ENCODE measurements around the gene KCNH1.

The KCNH1 gene

DNA sequence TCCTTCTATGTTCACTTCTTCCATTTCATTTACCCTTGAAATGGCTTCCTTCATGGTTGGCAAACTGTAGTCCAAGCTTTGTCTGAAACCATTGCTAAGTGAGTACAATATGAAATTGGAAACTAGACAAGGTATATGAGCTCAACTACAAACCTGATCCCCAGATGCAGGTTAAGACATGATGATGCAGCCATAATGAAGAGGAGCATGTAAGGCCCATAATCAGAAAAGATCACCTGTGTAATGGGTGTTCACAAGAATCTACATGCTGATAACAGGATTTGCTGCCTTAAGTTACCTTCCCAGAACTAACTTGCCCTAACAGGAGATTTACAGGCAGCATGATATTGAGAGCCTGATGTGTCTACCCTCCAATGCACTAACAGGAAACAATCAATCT, 153.9 kb downstream of the KCNH1 start:
- H3K36me3 ChIP-seq (ENCODE audit: control insufficient read depth in 2 of 2, insufficient read depth in 1 of 2, low read length in 2 of 2), result no peaks in the 10 kb centered on the region
- H3K4me1 ChIP-seq (ENCODE audit: control insufficient read depth, insufficient read depth, low read length), result no peaks in the 10 kb centered on the region
- TF ChIP-seq TCF7L2 (IDR thresholded peaks at IDR 0.05; ENCODE audit: borderline replicate concordance, low read depth, low read length) (no peak), ZNF211 (tag by site-specific recombination; IDR thresholded peaks at IDR 0.05; ENCODE audit: low read depth) (no peak)
- POLR2A ChIA-PET, result no interaction called here
- H3K9me3 ChIP-seq (ENCODE audit: control insufficient read depth, insufficient read depth, low read depth, low read length), result no peaks in the 10 kb centered on the region
- CTCF ChIA-PET, result interaction anchor here (1.0 kb wide), 1 partner anchor 31 kb away, joined by 3 read pairs; no protein-coding TSS in a partner anchor
- H3K27ac ChIP-seq (ENCODE audit: extremely low read depth, low read depth, low read length), result no peak overlapping the region
- H3K4me3 ChIP-seq (ENCODE audit: low read depth, low read length), result no peak overlapping the region

- TF ChIP-seq TCF7L2 (IDR thresholded peaks at IDR 0.05; ENCODE audit: borderline replicate concordance, low read depth, low read length), result no peak
- TF ChIP-seq ZXDB (tag by site-specific recombination; IDR thresholded peaks at IDR 0.05), result no peak
- TF ChIP-seq ZNF791 (tag by site-specific recombination; IDR thresholded peaks at IDR 0.05), result no peak
- TF ChIP-seq, protein P1, sequence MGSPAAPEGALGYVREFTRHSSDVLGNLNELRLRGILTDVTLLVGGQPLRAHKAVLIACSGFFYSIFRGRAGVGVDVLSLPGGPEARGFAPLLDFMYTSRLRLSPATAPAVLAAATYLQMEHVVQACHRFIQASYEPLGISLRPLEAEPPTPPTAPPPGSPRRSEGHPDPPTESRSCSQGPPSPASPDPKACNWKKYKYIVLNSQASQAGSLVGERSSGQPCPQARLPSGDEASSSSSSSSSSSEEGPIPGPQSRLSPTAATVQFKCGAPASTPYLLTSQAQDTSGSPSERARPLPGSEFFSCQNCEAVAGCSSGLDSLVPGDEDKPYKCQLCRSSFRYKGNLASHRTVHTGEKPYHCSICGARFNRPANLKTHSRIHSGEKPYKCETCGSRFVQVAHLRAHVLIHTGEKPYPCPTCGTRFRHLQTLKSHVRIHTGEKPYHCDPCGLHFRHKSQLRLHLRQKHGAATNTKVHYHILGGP (tag by site-specific recombination; IDR thresholded peaks at IDR 0.05), result no peak
- CTCF ChIA-PET, result interaction anchor here (0.8 kb wide), 1 partner anchor 155 kb away, joined by 3 read pairs; no protein-coding TSS in a partner anchor
- POLR2A ChIA-PET, result no interaction called here
- H3K4me3 ChIP-seq (ENCODE audit: low read depth, low read length), result no peak overlapping the region
- no peaks in the 10 kb centered on the region for H3K9me3 ChIP-seq (ENCODE audit: control insufficient read depth, insufficient read depth, low read depth, low read length)
- H3K4me1 ChIP-seq (ENCODE audit: control insufficient read depth, insufficient read depth, low read length), result no peaks in the 10 kb centered on the region
- H3K27ac ChIP-seq (ENCODE audit: extremely low read depth, low read depth, low read length), result no peak overlapping the region
- H3K36me3 ChIP-seq (ENCODE audit: control insufficient read depth in 2 of 2, insufficient read depth in 1 of 2, low read length in 2 of 2), result no peaks in the 10 kb centered on the region
Measured at GRCh38 chr1:210978974-210979354, 155.0 kb downstream of the KCNH1 start.

GRCh38 chr1:210978316-210978973, 155.5 kb downstream of the KCNH1 start:
- CTCF ChIA-PET, result interaction anchor here (0.6 to 0.8 kb wide), 2 partner anchors 156 to 552 kb away, joined by 3 to 4 read pairs; no protein-coding TSS in a partner anchor
- H3K4me1 ChIP-seq (ENCODE audit: control insufficient read depth, insufficient read depth, low read length), result no peaks in the 10 kb centered on the region
- POLR2A ChIA-PET, result no interaction called here
- TF ChIP-seq ZBTB10 (tag by site-specific recombination; IDR thresholded peaks at IDR 0.05), result no peak
- TF ChIP-seq EGR2 (tag by site-specific recombination; IDR thresholded peaks at IDR 0.05; ENCODE audit: low read depth), result no peak
- no peak for TF ChIP-seq ZNF558 (tag by site-specific recombination; IDR thresholded peaks at IDR 0.05)
- TF ChIP-seq ZNF223 (tag by site-specific recombination; IDR thresholded peaks at IDR 0.05), result no peak
- TF ChIP-seq SP2 (tag by site-specific recombination; IDR thresholded peaks at IDR 0.05), result no peak
- TF ChIP-seq MYNN (tag by site-specific recombination; IDR thresholded peaks at IDR 0.05; ENCODE audit: borderline replicate concordance), result no peak
- TF ChIP-seq ZNF324 (tag by site-specific recombination; IDR thresholded peaks at IDR 0.05), result no peak
- TF ChIP-seq ZNF621 (tag by site-specific recombination; IDR thresholded peaks at IDR 0.05), result no peak
- TF ChIP-seq GFI1B (tag by site-specific recombination; IDR thresholded peaks at IDR 0.05), result no peak
- TF ChIP-seq ZBTB21 (tag by site-specific recombination; IDR thresholded peaks at IDR 0.05), result no peak
- TF ChIP-seq, protein P2, sequence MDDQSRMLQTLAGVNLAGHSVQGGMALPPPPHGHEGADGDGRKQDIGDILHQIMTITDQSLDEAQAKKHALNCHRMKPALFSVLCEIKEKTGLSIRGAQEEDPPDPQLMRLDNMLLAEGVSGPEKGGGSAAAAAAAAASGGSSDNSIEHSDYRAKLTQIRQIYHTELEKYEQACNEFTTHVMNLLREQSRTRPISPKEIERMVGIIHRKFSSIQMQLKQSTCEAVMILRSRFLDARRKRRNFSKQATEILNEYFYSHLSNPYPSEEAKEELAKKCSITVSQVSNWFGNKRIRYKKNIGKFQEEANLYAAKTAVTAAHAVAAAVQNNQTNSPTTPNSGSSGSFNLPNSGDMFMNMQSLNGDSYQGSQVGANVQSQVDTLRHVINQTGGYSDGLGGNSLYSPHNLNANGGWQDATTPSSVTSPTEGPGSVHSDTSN (CRISPR knock-in tag; IDR thresholded peaks at IDR 0.05), result no peak
- TF ChIP-seq, protein P3, sequence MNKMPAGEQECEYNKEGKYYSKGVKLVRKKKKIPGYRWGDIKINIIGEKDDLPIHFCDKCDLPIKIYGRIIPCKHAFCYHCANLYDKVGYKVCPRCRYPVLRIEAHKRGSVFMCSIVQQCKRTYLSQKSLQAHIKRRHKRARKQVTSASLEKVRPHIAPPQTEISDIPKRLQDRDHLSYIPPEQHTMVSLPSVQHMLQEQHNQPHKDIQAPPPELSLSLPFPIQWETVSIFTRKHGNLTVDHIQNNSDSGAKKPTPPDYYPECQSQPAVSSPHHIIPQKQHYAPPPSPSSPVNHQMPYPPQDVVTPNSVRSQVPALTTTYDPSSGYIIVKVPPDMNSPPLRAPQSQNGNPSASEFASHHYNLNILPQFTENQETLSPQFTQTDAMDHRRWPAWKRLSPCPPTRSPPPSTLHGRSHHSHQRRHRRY (tag by site-specific recombination; IDR thresholded peaks at IDR 0.05), result no peak
- TF ChIP-seq, protein P4, sequence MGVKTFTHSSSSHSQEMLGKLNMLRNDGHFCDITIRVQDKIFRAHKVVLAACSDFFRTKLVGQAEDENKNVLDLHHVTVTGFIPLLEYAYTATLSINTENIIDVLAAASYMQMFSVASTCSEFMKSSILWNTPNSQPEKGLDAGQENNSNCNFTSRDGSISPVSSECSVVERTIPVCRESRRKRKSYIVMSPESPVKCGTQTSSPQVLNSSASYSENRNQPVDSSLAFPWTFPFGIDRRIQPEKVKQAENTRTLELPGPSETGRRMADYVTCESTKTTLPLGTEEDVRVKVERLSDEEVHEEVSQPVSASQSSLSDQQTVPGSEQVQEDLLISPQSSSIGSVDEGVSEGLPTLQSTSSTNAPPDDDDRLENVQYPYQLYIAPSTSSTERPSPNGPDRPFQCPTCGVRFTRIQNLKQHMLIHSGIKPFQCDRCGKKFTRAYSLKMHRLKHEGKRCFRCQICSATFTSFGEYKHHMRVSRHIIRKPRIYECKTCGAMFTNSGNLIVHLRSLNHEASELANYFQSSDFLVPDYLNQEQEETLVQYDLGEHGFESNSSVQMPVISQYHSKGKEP (tag by site-specific recombination; IDR thresholded peaks at IDR 0.05), result no peak
- TF ChIP-seq, protein P5, sequence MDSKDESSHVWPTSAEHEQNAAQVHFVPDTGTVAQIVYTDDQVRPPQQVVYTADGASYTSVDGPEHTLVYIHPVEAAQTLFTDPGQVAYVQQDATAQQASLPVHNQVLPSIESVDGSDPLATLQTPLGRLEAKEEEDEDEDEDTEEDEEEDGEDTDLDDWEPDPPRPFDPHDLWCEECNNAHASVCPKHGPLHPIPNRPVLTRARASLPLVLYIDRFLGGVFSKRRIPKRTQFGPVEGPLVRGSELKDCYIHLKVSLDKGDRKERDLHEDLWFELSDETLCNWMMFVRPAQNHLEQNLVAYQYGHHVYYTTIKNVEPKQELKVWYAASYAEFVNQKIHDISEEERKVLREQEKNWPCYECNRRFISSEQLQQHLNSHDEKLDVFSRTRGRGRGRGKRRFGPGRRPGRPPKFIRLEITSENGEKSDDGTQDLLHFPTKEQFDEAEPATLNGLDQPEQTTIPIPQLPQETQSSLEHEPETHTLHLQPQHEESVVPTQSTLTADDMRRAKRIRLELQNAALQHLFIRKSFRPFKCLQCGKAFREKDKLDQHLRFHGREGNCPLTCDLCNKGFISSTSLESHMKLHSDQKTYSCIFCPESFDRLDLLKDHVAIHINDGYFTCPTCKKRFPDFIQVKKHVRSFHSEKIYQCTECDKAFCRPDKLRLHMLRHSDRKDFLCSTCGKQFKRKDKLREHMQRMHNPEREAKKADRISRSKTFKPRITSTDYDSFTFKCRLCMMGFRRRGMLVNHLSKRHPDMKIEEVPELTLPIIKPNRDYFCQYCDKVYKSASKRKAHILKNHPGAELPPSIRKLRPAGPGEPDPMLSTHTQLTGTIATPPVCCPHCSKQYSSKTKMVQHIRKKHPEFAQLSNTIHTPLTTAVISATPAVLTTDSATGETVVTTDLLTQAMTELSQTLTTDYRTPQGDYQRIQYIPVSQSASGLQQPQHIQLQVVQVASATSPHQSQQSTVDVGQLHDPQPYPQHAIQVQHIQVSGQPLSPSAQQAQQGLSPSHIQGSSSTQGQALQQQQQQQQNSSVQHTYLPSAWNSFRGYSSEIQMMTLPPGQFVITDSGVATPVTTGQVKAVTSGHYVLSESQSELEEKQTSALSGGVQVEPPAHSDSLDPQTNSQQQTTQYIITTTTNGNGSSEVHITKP (tag by site-specific recombination; IDR thresholded peaks at IDR 0.05), result no peak

More at GRCh38 chr1:210978316-210978973, 155.5 kb downstream of the KCNH1 start:
- H3K4me3 ChIP-seq (ENCODE audit: low read depth, low read length), result no peak overlapping the region
- no peak overlapping the region for H3K27ac ChIP-seq (ENCODE audit: extremely low read depth, low read depth, low read length)
- H3K9me3 ChIP-seq (ENCODE audit: control insufficient read depth, insufficient read depth, low read depth, low read length), result no peaks in the 10 kb centered on the region
- H3K36me3 ChIP-seq (ENCODE audit: control insufficient read depth in 2 of 2, insufficient read depth in 1 of 2, low read length in 2 of 2), result no peaks in the 10 kb centered on the region

Measured in HEK293 (cell line).